NCI-H526 treated with DMSO at 0.1 percent for 48 hours (cell line): ENCODE data around the gene BIRC5.
"Not testable (repeated sequence)": the region's sequence is repeated elsewhere in the genome, so short reads cannot be mapped to it uniquely, and the experiment has no call there.

ENCODE experiments used
- DNase-seq: peaks from one replicate; lab custom pipeline; 2025; lab: John Stamatoyannopoulos, UW

BIRC5 gene

DNA sequence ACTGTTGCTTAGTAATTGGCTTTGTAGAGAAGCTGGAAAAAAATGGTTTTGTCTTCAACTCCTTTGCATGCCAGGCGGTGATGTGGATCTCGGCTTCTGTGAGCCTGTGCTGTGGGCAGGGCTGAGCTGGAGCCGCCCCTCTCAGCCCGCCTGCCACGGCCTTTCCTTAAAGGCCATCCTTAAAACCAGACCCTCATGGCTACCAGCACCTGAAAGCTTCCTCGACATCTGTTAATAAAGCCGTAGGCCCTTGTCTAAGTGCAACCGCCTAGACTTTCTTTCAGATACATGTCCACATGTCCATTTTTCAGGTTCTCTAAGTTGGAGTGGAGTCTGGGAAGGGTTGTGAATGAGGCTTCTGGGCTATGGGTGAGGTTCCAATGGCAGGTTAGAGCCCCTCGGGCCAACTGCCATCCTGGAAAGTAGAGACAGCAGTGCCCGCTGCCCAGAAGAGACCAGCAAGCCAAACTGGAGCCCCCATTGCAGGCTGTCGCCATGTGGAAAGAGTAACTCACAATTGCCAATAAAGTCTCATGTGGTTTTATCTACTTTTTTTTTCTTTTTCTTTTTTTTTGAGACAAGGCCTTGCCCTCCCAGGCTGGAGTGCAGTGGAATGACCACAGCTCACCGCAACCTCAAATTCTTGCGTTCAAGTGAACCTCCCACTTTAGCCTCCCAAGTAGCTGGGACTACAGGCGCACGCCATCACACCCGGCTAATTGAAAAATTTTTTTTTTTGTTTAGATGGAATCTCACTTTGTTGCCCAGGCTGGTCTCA, 11.2 kb downstream of the BIRC5 start:
- no peak for DNase-seq

DNA sequence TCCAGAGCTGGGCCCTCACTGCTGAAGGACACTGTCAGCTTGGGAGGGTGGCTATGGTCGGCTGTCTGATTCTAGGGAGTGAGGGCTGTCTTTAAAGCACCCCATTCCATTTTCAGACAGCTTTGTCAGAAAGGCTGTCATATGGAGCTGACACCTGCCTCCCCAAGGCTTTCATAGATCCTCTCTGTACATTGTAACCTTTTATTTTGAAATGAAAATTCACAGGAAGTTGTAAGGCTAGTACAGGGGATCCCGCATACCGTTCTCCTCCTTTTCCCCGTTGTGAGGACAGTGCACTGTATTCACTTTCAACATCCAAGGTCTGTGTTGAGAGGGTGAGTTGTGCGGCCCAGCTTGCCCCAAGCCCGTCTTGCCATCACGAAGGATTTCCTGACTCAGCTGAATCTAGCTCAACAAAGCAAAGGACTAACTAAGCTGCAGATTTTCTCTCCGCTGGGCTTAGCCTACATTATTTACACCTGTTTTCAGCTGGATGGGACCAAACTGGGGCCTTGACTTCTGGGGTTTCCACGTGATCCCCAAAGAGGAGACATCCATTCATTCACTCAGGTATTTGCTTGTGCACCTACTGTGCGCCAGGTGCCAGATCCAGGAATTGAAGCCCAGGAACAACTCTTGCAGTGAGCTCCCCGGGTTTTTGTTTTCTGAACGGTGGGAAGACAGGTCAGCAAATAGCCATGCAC, 12.2 kb downstream of the BIRC5 start:
- no peak for DNase-seq

DNA sequence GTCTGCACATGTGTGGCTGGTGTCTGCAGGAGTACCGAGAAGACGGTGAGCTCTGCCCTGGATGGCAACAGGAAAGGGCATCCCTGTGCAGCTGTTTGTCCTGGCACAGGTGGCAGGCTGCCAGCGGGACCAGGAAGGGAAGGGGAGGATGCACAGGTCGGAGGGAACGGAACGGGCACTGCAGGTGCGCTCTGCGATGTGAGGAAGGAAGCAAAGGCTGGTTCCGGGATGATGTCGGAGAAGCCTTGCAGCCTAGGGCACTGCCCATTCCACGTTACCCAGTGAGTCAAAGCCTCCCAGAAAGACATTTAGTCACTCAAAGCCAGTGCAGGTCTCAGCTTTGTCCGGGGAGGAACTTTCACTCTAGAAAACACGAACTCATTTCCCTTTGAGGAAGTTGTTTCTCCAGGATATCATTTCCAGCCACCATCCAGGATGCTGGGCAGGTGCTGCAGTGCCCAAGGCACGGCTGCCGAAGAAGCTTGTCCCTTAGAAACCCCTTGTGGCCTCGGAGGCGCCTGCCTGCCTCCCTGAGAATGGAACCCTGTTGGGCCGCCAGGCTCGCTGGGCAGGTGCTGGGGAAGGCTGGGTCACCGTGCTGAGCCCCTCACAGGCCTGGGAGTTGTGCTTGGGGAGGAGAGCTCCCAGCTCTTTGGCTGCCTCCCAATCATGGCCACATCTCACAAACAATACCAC, 12.9 kb downstream of the BIRC5 start:
- no peak for DNase-seq

DNA sequence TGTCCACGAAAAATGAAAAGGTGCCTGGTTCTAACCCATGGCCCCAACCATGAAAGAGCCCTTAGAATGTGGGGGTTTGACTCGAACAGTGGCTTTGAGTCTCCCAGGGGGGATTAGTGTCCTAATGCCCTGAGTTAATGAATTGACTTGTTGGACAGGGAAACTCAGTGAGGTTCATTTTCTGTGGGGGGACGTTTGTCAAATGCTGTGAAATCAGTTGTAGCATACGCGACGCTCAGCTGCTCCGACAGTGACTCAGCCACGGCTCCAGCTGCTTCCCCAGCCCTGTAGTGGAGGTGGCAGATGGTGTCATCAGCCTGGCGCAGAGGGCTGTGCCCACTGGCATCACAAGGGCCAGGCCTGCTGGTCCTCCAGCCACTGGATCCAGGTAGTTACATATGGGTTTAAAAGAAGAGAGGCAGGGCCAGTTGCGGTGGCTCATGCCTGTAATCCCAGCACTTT, 13.4 kb downstream of the BIRC5 start:
- no peak for DNase-seq

DNA sequence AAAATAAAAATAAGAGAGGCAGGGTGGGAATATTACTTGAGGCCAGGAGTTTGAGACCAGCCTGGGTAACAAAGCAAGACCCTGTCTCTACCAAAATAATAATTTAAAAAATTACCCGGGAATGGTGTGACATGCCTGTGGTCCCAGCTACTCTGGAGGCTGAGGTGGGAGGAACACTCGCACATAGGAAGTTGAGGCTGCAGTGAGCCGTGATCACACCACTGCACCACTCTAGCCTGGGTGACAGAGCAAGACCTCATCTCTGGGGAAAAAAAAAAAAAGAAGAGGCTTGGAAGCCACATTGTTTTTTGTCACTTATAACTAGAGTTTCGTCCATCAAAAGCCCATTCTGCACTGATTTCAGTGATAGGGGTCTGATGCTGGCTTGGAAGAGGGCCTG, 14.1 kb downstream of the BIRC5 start:
- no peak for DNase-seq

DNA sequence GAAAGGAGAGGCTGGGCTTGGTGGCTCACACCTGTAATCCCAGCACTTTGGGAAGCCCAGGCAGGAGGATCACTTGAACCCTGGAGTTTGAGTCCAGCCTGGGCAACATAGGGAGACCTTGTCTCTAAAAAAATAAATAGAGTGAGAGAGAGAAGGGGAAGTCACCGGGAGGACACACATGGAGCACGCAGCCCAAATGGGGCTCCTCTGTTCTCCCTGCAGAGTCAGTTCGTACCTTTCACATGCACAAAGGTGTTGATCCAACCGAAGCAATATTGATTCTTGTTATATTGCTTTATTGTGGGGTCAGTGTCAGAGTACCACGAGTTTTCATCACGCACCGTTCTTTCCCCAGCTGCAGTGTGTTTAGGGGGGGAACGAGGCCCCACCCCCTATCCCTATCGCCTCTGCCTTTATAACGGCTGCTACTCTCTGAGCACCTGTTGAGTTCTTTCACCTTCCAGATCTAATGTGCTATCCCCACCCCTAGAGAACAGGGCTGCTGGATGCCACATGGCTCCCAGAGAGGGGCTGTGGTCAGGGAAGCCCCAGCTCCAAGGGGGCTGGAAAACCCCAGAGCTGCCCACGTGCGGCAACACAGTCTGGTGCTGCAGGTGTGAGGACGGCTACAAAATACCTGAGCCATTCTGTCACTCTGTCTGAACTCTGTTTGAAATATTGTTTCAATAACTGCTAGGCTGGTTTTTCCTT, 16.4 kb downstream of the BIRC5 start:
- DNase-seq = no peak

DNA sequence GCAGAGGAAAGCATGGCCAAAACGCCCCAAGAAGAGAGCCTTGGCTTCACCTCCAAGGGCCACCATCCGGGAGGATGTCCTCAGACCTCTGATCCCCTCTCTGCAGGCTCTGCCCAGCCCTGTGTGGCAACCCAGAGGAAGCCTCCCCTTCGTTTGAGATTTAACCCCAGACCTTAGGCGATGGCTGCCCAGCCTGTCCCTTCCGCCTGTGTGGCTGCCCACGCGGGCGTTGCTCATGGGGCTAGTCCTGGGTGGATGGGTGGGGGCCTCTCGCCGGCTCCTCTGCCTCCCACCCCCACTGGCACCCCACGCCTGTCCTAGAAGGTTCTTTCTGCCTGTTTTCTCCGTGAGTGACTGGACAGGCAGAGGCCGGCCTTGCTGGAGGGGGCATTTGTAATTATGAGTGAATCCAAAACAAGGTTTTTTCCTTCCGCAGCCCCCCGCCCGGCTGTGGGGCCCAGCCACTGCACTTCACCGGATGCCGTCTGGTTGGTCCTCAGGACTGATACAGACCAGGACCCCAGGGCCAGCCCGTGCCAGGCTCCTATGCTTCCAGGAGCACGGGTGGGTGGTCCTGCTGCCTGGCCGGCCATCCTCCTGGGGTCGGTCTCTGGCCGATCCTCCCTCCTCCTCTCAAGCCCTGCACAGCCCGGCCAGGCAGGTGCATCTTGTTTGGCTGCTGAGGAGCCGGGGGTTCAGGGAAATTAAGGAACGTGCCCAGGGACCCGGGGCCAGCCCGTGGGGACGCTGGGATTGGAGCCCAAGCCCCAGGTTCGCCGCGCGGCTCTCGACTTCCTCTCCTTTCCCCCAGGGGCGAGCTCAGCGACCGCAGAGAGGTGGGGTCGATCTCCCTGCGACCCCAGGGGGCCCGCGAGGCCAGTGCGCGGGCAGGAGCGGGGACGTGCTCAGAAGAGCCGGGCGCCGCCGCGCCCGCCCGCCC, 17.2 kb downstream of the BIRC5 start, which contains the start of gene TMEM235:
Gene TMEM235 (plus strand): TSS at position 636 of the 940 bp plus-strand sequence. CDS start 393 bp downstream, outside the sequence.
- no peak for DNase-seq

DNA sequence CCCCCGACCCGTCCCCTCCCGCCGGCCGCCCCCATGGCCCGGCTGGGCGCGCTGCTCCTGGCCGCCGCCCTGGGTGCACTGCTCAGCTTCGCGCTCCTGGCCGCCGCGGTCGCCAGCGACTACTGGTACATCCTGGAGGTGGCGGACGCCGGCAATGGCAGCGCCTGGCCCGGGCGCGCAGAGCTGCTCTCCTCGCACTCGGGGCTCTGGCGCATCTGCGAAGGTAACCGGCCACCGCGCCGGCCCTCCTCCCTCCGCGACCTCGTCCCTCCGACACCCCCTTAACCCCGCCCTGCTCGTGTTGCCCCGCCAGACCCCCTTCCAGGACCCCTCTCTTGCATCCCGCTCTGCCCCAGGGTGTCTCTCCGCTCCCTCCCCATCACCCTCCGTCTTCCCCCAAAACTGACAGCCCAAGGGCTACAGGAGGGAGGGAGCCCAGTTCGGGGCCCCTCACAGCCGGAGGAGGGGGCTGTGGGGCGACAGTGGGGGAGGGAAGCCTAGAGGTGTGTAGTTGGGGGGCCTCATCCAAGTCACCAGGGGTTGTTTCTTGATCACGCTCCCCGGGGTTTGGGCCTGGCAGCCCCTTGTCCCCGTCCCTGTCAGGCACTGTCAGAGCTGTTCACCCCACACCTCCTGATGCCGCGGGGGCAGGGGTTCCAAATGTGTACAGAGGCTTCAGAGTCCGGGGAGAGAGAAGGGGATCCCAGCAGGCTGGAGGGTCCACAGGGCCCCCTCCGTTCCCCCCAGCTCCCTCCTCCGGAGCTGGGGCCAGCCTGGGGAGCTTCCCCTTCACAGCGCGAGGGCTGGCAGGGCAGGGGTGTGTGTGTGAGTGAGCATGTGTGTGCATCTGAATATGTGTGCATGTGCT, 18.2 kb downstream of the BIRC5 start:
- DNase-seq = no peak

DNA sequence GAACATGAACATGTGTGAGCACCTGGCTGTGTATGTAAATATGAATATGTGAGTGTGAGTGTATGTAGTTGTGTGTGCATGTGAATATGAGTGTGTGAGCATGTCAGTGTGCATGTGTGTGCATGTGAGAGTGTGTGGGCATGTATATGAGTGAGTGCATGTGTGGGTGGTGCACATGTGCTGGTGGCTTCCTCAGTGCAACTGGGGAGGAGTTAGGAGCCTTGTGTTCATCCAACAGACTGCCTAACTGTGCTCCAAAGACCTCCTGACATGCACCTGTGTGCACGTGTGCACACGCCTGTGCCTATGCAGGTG, 18.8 kb downstream of the BIRC5 start:
- no peak for DNase-seq

DNA sequence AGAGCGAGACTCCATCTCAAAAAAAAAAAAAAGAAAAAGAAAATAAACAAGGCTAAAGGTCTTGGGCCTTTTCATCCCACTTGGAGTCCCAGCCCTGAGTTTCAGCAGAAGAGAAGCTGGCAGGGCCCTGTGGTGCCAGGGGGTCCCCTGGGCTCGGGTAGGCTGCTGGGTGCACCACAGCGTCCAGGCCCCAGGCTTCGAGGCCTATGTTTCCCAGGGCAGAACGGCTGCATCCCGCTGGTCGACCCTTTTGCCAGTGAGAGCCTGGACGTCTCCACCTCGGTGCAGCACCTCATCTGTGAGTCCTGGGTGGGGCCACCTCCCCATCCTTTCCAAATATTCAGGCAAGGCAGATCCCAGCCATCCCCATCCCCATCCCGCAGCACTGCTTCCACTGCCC, 19.6 kb downstream of the BIRC5 start:
- no peak for DNase-seq

DNA sequence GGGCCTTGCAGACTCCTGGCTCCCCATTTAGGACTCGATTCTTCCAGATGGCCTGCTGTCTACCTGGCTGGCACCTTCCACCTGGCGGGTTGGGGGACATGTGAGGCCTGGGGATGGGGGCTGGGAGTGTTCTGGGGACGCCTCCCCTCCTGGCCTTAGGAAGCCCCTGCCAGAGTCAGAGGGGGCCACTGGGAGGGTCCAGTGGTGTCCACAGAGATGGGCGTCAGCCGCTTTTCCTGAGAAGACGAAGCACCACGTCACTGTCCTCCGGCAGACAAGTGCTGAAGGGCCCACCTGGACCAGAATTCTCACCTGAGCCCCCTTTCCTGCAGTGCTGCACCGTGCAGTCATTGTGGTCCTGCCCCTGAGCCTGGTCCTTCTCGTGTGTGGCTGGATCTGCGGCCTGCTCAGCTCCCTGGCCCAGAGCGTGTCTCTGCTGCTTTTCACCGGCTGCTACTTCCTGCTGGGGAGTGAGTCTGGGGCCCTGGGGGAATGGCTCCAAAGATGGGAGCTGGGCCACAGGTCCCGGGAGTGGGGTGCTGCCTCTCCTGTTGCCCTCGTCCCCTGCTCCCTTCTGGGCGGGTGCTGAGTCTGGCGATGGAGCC, 20.3 kb downstream of the BIRC5 start:
- DNase-seq = no peak

DNA sequence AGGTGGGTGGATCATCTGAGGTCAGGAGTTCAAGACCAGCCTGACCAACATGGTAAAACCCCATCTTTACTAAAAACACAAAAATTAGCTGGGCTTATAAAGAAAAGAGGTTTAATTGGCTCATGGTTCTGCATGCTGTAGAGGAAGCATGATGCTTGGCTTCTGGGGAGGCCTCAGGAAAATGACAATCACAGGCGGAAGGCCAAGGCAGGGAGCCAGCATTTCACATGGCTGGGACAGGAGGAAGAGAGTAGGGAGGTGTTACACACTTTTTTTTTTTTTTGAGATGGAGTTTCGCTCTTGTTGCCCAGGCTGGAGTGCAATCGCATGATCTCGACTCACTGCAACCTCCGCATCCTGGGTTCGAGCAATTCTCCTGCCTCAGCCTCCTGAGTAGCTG, 21.0 kb downstream of the BIRC5 start:
- not testable (repeated sequence) for DNase-seq

DNA sequence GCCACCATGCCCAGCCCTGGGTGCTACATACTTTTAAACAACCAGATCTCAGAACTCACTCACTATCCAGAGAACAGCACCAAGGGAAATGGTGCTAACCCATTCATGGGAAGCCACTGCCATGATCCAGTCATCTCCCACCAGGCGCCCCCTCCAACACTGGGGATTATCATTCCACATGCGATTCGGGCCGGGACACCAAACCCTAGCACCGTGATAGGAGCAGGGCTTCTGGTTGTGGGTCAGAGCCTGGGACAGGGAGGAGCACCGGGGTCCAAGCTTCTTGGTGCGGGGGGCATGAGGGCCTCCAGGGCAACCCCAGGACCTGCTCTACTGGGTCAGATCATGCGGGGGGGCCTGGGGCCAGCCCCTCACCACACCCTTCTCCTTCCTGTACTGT, 21.8 kb downstream of the BIRC5 start:
- DNase-seq = no peak

DNA sequence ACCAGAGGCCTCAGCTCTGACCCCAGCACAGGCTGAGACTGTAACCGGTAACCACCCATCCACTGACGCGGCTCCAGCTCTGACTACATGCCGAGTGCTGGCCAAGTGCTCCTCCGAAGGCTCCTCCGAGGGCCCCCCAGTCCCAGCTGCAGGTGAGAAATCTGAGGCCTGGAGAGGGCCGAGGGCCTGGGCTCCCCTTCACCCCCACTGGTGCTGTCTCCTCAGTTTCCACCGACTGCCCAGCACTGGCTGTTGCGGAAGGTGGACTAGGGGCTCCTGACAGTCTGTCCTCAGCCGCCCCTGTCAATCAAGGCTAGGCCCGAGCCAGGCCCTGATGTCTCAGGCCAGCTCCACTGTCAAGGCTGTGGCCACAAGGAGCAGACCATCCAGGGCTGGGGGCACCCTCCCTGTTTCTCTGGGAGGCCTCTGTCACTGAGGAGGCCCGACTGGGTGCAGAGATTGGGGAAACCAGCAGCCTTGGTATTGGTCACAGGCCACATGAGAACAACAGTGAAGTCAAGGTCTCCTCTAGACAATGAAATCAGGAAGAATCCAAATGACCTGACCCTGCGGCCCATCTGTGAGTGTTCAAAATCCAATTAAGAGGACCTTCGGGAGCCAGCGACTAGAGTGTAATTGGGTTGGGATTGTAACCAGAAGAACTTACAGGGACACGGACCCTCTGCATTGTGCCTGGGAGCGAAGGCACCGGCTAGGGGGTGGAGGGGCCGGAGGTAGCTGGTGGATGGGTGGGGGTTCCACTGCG, 22.5 kb downstream of the BIRC5 start:
- DNase-seq = no peak

DNA sequence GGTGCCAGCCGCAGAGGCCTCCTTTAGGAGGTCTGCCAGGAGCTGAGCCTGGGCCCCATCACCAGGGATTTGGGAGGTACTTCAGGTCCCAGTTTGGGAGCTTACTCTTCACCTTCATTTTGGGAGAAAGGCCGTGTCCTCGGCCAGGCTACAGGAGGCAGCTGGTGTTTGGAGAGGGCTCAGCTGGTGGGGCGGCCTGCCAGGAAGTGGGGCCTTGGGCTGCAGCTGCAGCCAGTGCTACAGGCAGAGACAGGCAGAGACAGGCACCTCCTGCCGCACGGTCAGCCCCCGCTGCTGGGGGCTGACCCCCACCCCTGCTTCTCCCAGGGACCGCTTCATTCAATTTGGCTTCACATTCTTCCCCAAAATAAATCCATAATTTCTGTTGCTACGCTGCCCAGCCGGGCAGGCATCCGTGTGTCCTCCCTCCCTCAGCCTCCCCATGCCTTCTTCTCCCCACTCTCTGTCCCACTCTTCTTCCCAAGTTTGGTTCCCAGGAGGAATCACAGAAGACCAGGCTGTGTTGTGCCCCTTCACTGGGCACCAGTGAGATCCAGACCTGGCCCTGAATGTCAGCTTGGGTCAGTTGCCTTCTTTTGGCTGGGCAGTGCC, 23.5 kb downstream of the BIRC5 start:
- no peak for DNase-seq

DNA sequence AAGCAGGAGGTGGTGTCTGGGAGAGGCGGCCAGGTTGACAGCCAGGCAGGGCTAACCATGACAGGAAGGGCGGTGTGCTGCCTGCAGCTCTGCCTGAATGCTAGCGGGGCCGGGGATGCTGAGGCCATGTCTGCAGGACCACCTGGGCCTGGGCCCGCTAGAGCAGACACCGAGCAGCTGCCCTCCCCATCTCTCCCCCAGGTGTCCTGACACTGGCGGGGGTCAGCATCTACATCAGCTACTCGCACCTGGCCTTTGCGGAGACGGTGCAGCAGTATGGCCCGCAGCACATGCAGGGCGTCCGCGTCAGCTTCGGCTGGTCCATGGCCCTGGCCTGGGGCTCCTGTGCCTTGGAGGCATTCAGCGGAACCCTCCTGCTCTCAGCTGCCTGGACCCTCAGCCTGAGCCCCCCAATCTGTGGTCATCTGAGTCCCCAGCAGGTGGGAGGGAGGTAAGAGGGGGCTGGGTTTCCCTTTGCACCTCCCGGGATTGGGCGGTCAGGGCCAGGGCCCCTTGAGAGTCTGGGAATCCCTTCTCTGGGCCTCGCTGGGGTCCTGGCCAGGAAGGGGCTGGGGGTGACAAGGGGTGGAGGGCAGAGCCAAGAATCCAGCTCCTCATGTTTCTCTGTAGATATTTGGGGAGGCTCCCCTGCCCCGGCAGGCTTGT, 24.9 kb downstream of the BIRC5 start:
- DNase-seq = no peak

DNA sequence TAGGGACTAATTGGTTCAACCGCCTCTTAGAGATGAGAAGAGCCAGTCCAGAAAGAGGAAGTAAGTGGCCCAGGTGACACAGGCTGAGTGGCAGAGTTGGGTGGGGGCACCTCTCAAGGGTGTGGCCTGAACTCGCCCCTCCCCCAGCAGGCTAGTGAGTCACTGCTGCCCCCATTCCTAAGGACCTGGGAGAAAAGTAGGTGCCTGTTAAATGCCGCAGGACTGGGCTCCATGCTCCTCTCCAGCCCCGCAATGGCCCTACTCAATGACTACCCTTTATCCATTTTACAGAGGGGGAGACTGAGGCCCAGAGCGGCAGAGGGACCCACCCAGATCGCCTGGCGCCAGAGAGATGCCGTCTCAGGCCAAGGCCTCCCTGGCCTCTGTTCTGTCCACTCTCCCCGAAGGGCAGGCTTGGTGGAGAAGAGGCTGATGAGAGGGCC, 25.5 kb downstream of the BIRC5 start:
- DNase-seq = no peak
